Transverse colon (tissue), 4 donors: ENCODE data around the gene TSPO2. TPM values are rescaled to one million over a fixed set of nuclear protein-coding genes. Genes with fewer than 3 reads are reported as not detected.

Experiments used
- DNase-seq: peaks from one replicate; pipeline ENCODE4 v3.0.0-alpha.2; 2019
- H3K27ac ChIP-seq, 4 donors: fragments of 200-600 bp; sonication (generic); 2 replicates each; pipeline ENCODE4 v1.5.1; 2016 to 2018; ENCODE audit warnings: inconsistent platforms in 4 of 4
- H3K27me3 ChIP-seq: fragments of 200-600 bp; sonication (generic); 2 replicates; pipeline ENCODE4 v1.5.1; 2017; ENCODE audit warnings: inconsistent platforms
- H3K36me3 ChIP-seq, 4 donors: fragments of 200-600 bp; sonication (generic); 2 replicates each; pipeline ENCODE4 v1.5.1; 2017 to 2019; ENCODE audit warnings: inconsistent platforms in 4 of 4
- H3K4me1 ChIP-seq, 4 donors: fragments of 200-600 bp; sonication (generic); 2 replicates each; pipeline ENCODE4 v1.5.1; 2017 to 2020; ENCODE audit warnings: inconsistent platforms in 4 of 4
- H3K4me3 ChIP-seq, 4 donors: fragments of 200-600 bp; sonication (generic); 1 replicate in 1 of 4; 2 replicates in 3 of 4; pipeline versions ENCODE4 v1.5.1 to v1.6.1; 2017 to 2019; ENCODE audit warnings: inconsistent platforms in 4 of 4
- H3K9me3 ChIP-seq, 2 donors: fragments of 200-600 bp; sonication (generic); 2 replicates each; pipeline ENCODE4 v1.5.1; 2017 to 2019; ENCODE audit warnings: inconsistent platforms in 2 of 2
- CTCF ChIP-seq, 5 experiments: fragments of 200-600 bp in 3 of 5; fragments of 450-650 bp in 2 of 5; sonication (generic) in 3 of 5; IDR thresholded peaks; 1 replicate in 2 of 5; 2 replicates in 3 of 5; pipeline ENCODE4 v1.5.1; 2016 to 2017; ENCODE audit warnings: antibody characterized with exemption in 5 of 5, inconsistent platforms in 3 of 5, mild to moderate bottlenecking in 2 of 5, moderate library complexity in 1 of 5
- EP300 ChIP-seq: sonication (generic); formaldehyde crosslinking; IDR thresholded peaks from one replicate; pipeline ENCODE4 v1.6.1; 2017; ENCODE audit warnings: antibody characterized with exemption, low read depth
- POLR2A ChIP-seq: fragments of 450-650 bp; IDR thresholded peaks from one replicate; pipeline ENCODE4 v1.6.1; 2016; ENCODE audit warnings: antibody characterized with exemption, mild to moderate bottlenecking, moderate library complexity
- POLR2AphosphoS5 ChIP-seq, 3 donors: sonication (generic); formaldehyde crosslinking; IDR thresholded peaks; one replicate each; pipeline ENCODE4 v1.6.1; 2016; ENCODE audit warnings: antibody characterized with exemption in 3 of 3
- WGBS, 2 donors: methylation state at CpG; one replicate each; pipeline ENCODE4 v1.1.5; 2018; ENCODE audit warnings: low coverage in 1 of 2; 5-methylcytosine and 5-hydroxymethylcytosine counted together
- in situ Hi-C, 4 donors: fragments of 200-750 bp; cut with MboI; loops; one replicate each; pipeline versions ENCODE4 v1.15.0 to v1.15.1; 2017; ENCODE audit warnings: low sequenced_read_pairs in 3 of 4, low pct_ligation_motif_present in 1 of 4, low pct_unique_long_range_greater_than_20kb in 1 of 4
- intact Hi-C: fragments of 100-400 bp; cut with DNase I; formaldehyde crosslinking; loops from one replicate; pipeline ENCODE4 v1.15.1; 2023; ENCODE audit warnings: low total_unique reads
- total RNA-seq, 4 donors: library from RNA; depleted of rRNA; stranded (reverse); fragments of >200 nt; gene quantifications; one replicate each; pipeline ENCODE4 v1.1.0, GENCODE V29; 2016

Gene TSPO2
- total RNA-seq, 4 donors from 2014 or later: not detected

GRCh38 chr6:41047745-41048732 is 5.8 kb downstream of the TSPO2 start:
- H3K27ac ChIP-seq: no peak overlapping the region
- intact Hi-C loops: no loop called here
- WGBS, 2 donors: 60 to 86% methylated on average over 1 to 9 of the region's 9 CpGs
- no peaks in the 10 kb centered on the region for H3K9me3 ChIP-seq
- no peaks in the 10 kb centered on the region for H3K36me3 ChIP-seq
- no peak for DNase-seq
- in situ Hi-C loops: loop anchor here in 2 of 4 donors (25.0 kb wide), 2 partner anchors 1061 to 1686 kb away; no protein-coding TSS in a partner anchor
- no peaks in the 10 kb centered on the region for H3K27me3 ChIP-seq
- no peak overlapping the region for H3K4me3 ChIP-seq
- H3K4me1 ChIP-seq: no peaks in the 10 kb centered on the region
- TF ChIP-seq POLR2A (no peak), CTCF (IDR thresholded peaks at IDR 0.05) (no peak), POLR2AphosphoS5 (IDR thresholded peaks at IDR 0.05) (no peak), EP300 (no peak)

GRCh38 chr6:41049521-41049920 is 7.3 kb downstream of the TSPO2 start:
- H3K27ac ChIP-seq: no peak overlapping the region
- in situ Hi-C loops: loop anchor here in 2 of 4 donors (25.0 kb wide), 2 partner anchors 1062 to 1687 kb away; no protein-coding TSS in a partner anchor
- intact Hi-C loops: no loop called here
- TF ChIP-seq CTCF (IDR thresholded peaks at IDR 0.05) (no peak), POLR2AphosphoS5 (IDR thresholded peaks at IDR 0.05) (no peak), POLR2A (no peak), EP300 (no peak)
- 83 to 94% methylated on average over 1 of the region's 1 CpG for WGBS, 2 donors
- no peaks in the 10 kb centered on the region for H3K36me3 ChIP-seq
- no peaks in the 10 kb centered on the region for H3K27me3 ChIP-seq
- no peaks in the 10 kb centered on the region for H3K4me1 ChIP-seq
- H3K4me3 ChIP-seq: no peak overlapping the region
- no peaks in the 10 kb centered on the region for H3K9me3 ChIP-seq
- no peak for DNase-seq

- TF ChIP-seq POLR2A: no peak
- no peak for TF ChIP-seq CTCF (IDR thresholded peaks at IDR 0.05)
- no peak for TF ChIP-seq POLR2AphosphoS5 (IDR thresholded peaks at IDR 0.05)
- no peak for TF ChIP-seq EP300
- intact Hi-C loops: no loop called here
- no peaks in the 10 kb centered on the region for H3K27me3 ChIP-seq
- no peaks in the 10 kb centered on the region for H3K9me3 ChIP-seq
- in situ Hi-C loops: loop anchor here in 2 of 4 donors (25.0 kb wide), 2 partner anchors 1063 to 1688 kb away; no protein-coding TSS in a partner anchor
- H3K27ac ChIP-seq: no peak overlapping the region
- WGBS, 2 donors: 80 to 90% methylated on average over 3 to 7 of the region's 7 CpGs
- no peak for DNase-seq
- H3K36me3 ChIP-seq: no peaks in the 10 kb centered on the region
- H3K4me1 ChIP-seq: no peaks in the 10 kb centered on the region
- no peak overlapping the region for H3K4me3 ChIP-seq
These were observed 7.7 kb downstream of the TSPO2 start for GRCh38 chr6:41049955-41050354.

- Histone ChIP-seq H3K4me3 (no peak overlapping the region), H3K4me1 (peaks cover 0 to 4% (median 0%) of the 10 kb centered on the region in 4 donors), H3K36me3 (no peaks in the 10 kb centered on the region), H3K9me3 (no peaks in the 10 kb centered on the region), H3K27me3 (no peaks in the 10 kb centered on the region), H3K27ac (no peak overlapping the region)
- 74 to 78% methylated on average over 3 of the region's 3 CpGs for WGBS, 2 donors
- DNase-seq: no peak
- TF ChIP-seq CTCF (IDR thresholded peaks at IDR 0.05) (no peak), POLR2A (no peak), EP300 (no peak), POLR2AphosphoS5 (IDR thresholded peaks at IDR 0.05) (no peak)
- intact Hi-C loops (no loop called here), in situ Hi-C loops (no loop called here)
These were observed 8.3 kb downstream of the TSPO2 start for GRCh38 chr6:41050536-41050935.
